RWPE2 (cell line): Measurements from ENCODE around the gene IL16.

ENCODE experiments used
- ATAC-seq: fragments of 200-7000 bp; cut with Tn5 transposase; 3 replicates; pipeline ENCODE4 v1.9.1; 2021; ENCODE audit warnings: low read depth
- DNase-seq: peaks from one replicate; pipeline ENCODE4 v3.0.0-alpha.2; 2020; ENCODE audit warnings: low spot score
- H3K27ac ChIP-seq: fragments of 450-650 bp; 2 replicates; pipeline ENCODE4 v1.5.1; 2017; ENCODE audit warnings: mild to moderate bottlenecking; ENCODE audit not compliant: poor library complexity, severe bottlenecking
- H3K27me3 ChIP-seq: fragments of 250-450 bp; sonication (Bioruptor Pico); 2 replicates; pipeline ENCODE4 v1.5.1; 2021; ENCODE audit warnings: mild to moderate bottlenecking, moderate library complexity; ENCODE audit not compliant: insufficient read depth, poor library complexity, severe bottlenecking
- H3K36me3 ChIP-seq: fragments of 250-450 bp; sonication (Bioruptor Pico); 2 replicates; pipeline ENCODE4 v1.5.1; 2020; ENCODE audit warnings: low read depth, mild to moderate bottlenecking, moderate library complexity
- H3K4me1 ChIP-seq: fragments of 250-450 bp; sonication (Bioruptor Pico); 2 replicates; pipeline ENCODE4 v1.5.1; 2021; ENCODE audit warnings: mild to moderate bottlenecking, moderate library complexity; ENCODE audit not compliant: insufficient read depth, poor library complexity, severe bottlenecking
- H3K4me3 ChIP-seq: fragments of 250-450 bp; sonication (Bioruptor Pico); 2 replicates; pipeline ENCODE4 v1.5.1; 2021; ENCODE audit warnings: mild to moderate bottlenecking, moderate library complexity; ENCODE audit not compliant: severe bottlenecking
- H3K9me3 ChIP-seq: fragments of 250-450 bp; sonication (Bioruptor Pico); 2 replicates; pipeline ENCODE4 v1.5.1; 2021; ENCODE audit warnings: mild to moderate bottlenecking, moderate library complexity; ENCODE audit not compliant: severe bottlenecking
- CTCF ChIP-seq: fragments of 450-650 bp; IDR thresholded peaks from one replicate; pipeline ENCODE4 v1.5.1; 2017; ENCODE audit warnings: mild to moderate bottlenecking, moderate library complexity; ENCODE audit not compliant: poor library complexity, severe bottlenecking

Gene IL16

GRCh38 chr15:81310480-81310879 is 113.8 kb downstream of the IL16 start:
- no peaks in the 10 kb centered on the region for H3K27me3 ChIP-seq
- H3K4me3 ChIP-seq: no peak overlapping the region
- ATAC-seq (no peak), DNase-seq (no peak)
- peaks cover 14% of the 10 kb centered on the region for H3K4me1 ChIP-seq
- H3K36me3 ChIP-seq: peaks cover 27% of the 10 kb centered on the region
- H3K27ac ChIP-seq: no peak overlapping the region
- TF ChIP-seq CTCF: no peak
- no peaks in the 10 kb centered on the region for H3K9me3 ChIP-seq

- Histone ChIP-seq H3K36me3 (peaks cover 36% of the 10 kb centered on the region), H3K27ac (peak overlapping the region; percentile 50), H3K9me3 (no peaks in the 10 kb centered on the region), H3K4me1 (peaks cover 14% of the 10 kb centered on the region), H3K4me3 (no peak overlapping the region), H3K27me3 (no peaks in the 10 kb centered on the region)
- DNase-seq: no peak
- ATAC-seq: no peak
- no peak for TF ChIP-seq CTCF
Measured at GRCh38 chr15:81311752-81312464, 115.2 kb downstream of the IL16 start.

GRCh38 chr15:81312790-81313543 is 116.3 kb downstream of the IL16 start:
- peaks cover 43% of the 10 kb centered on the region for H3K36me3 ChIP-seq
- TF ChIP-seq CTCF: no peak

GRCh38 chr15:81313686-81314085 is 117.0 kb downstream of the IL16 start:
- DNase-seq (no peak), ATAC-seq (no peak)
- Histone ChIP-seq H3K36me3 (peaks cover 50% of the 10 kb centered on the region), H3K27ac (peak overlapping the region; percentile 50), H3K4me1 (peaks cover 14% of the 10 kb centered on the region), H3K9me3 (no peaks in the 10 kb centered on the region), H3K27me3 (no peaks in the 10 kb centered on the region), H3K4me3 (no peak overlapping the region)
- no peak for TF ChIP-seq CTCF

More at GRCh38 chr15:81312790-81313543, 116.3 kb downstream of the IL16 start:
- ATAC-seq: peak; percentile 97
- DNase-seq: peak; percentile 98
- H3K9me3 ChIP-seq: no peaks in the 10 kb centered on the region
- peak overlapping the region; percentile 50 for H3K27ac ChIP-seq
- no peak overlapping the region for H3K4me3 ChIP-seq
- peaks cover 14% of the 10 kb centered on the region for H3K4me1 ChIP-seq
- H3K27me3 ChIP-seq: no peaks in the 10 kb centered on the region
